Measurements from ENCODE around the gene KIAA1549. TPM values are rescaled to one million over a fixed set of nuclear protein-coding genes. Genes with fewer than 3 reads are reported as not detected.

KIAA1549 gene
- total RNA-seq, 1 experiment from 2014 or later: 14.1 TPM

DNA sequence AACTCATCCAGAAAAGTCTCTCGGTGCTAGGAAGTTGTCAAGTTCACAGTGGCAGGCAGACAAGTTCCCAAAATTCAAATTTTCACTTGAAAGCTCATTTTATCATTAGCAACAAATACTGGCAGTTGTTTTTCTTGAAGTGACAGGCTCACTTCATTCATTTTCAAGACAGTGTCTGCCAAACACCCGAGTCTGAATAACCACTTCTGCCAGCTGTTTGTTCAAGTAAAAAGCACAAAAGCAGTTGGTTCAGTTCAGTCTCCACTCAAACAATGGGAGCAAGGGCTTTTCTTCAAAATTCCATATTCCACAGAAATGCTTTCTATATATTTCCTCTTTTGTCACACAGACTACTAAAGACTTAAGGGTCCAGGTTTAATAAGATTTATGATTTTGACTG lies 135.5 kb downstream of the KIAA1549 start:
- intact Hi-C loops (cut with micrococcal nuclease; ENCODE audit: unreplicated experiment) (no loop called here), in situ Hi-C loops (cut with HindIII; ENCODE audit: low pct_unique_long_range_greater_than_20kb, low sequenced_read_pairs) (no loop called here)
- BruUV-seq (replicated peaks): no TSS peak
- Histone ChIP-seq H3K4me3 (ENCODE audit: low read depth in 2 of 2, low read length in 2 of 2) (no peak overlapping the region), H3K27me3 (ENCODE audit: control insufficient read depth, insufficient read depth, low read length) (no peaks in the 10 kb centered on the region), H3K9me3 (ENCODE audit: control insufficient read depth, insufficient read depth, low read depth, low read length) (no peaks in the 10 kb centered on the region), H3K27ac (ENCODE audit: low read length) (no peak overlapping the region), H3K36me3 (ENCODE audit: control insufficient read depth, insufficient read depth, low read length) (no peaks in the 10 kb centered on the region; the same call in 1 of the 2 replicates), H3K4me1 (ENCODE audit: control insufficient read depth, insufficient read depth, low read length) (no peaks in the 10 kb centered on the region)
- DNase-seq (ENCODE audit: low read depth, low spot score) (no peak), ATAC-seq (no peak)
- CTCF ChIA-PET: no interaction called here
- TF ChIP-seq CTCF (IDR thresholded peaks at IDR 0.05) (no peak), SIN3A (IDR thresholded peaks at IDR 0.05; ENCODE audit: borderline replicate concordance, insufficient read depth, low read depth, low read length) (no peak), REST (IDR thresholded peaks at IDR 0.05; ENCODE audit: insufficient read depth in 1 of 2, low read depth in 2 of 2, low read length in 1 of 2) (no peak), TCF7L2 (IDR thresholded peaks at IDR 0.05; ENCODE audit: low read depth, low read length) (no peak), POLR2AphosphoS5 (IDR thresholded peaks at IDR 0.05; ENCODE audit: low read depth, low read length) (no peak)
- POLR2A ChIA-PET: no interaction called here

DNA sequence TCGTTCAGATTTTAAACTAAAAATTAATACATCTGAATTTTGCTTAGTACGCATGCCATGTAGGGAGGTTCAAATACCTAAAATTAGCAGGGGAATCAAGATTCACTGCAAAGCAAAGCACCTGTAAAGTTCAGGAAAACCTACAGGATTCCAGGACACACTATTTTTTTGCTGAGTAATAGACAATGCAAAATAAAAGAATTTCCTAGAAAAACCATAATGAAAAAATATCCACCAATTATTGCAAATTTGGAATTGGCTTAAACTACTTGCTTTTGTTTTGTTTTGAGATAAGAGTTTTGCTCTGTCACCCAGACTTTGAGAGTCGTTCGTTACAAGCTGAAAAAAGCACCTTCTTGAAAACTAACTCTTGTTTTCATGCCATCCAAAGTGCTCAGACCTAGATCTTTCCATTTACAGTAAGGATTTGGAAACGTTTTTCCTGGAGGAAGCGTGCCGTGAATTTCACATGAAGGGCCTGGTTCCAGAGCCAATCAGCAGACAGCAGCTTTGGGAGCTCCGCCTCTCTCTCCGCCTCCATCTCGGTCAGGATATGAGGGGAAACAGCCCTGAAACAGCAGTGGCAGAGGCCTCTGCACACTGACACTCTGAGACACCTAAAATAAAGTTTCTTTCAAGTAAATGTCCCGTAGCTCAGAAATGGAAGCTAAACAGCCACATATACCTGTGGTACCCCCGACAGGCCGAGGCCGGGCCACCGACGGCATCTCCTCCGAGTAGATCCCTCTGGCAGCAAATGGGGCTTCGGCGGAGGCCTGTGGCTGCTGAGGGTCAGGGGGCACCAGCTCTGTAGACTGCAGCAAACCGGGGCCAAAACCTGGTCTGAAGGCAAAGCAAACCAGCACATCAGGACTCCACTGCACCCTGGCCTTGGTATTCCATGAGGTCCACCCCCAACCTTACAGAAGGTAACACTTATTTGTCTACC lies 137.3 kb downstream of the KIAA1549 start:
- Histone ChIP-seq H3K27me3 (ENCODE audit: control insufficient read depth, insufficient read depth, low read length) (no peaks in the 10 kb centered on the region), H3K4me1 (ENCODE audit: control insufficient read depth, insufficient read depth, low read length) (no peaks in the 10 kb centered on the region), H3K4me3 (ENCODE audit: low read depth in 2 of 2, low read length in 2 of 2) (no peak overlapping the region), H3K27ac (ENCODE audit: low read length) (no peak overlapping the region), H3K9me3 (ENCODE audit: control insufficient read depth, insufficient read depth, low read depth, low read length) (no peaks in the 10 kb centered on the region), H3K36me3 (ENCODE audit: control insufficient read depth, insufficient read depth, low read length) (no peaks in the 10 kb centered on the region; the same call in 1 of the 2 replicates)
- ATAC-seq (no peak), DNase-seq (ENCODE audit: low read depth, low spot score) (no peak)
- POLR2A ChIA-PET: no interaction called here
- no TSS peak for BruUV-seq (replicated peaks)
- intact Hi-C loops (cut with micrococcal nuclease; ENCODE audit: unreplicated experiment) (no loop called here), in situ Hi-C loops (cut with HindIII; ENCODE audit: low pct_unique_long_range_greater_than_20kb, low sequenced_read_pairs) (no loop called here)
- CTCF ChIA-PET: no interaction called here
- TF ChIP-seq REST (IDR thresholded peaks at IDR 0.05; ENCODE audit: insufficient read depth in 1 of 2, low read depth in 2 of 2, low read length in 1 of 2) (no peak), POLR2AphosphoS5 (IDR thresholded peaks at IDR 0.05; ENCODE audit: low read depth, low read length) (no peak)
